K562 (cell line): ENCODE measurements around the gene MEIOB. TPM values are rescaled to one million over a fixed set of nuclear protein-coding genes. Genes with fewer than 3 reads are reported as not detected.

ENCODE experiments used
- ATAC-seq: fragments of 200-7000 bp; cut with Tn5 transposase; 3 replicates; pipeline ENCODE4 v1.9.1; 2020; ENCODE audit warnings: moderate library complexity
- BruUV-seq: library from RNA; stranded (reverse); fragments of 400-500 nt; replicated peaks from 2 replicates; lab custom pipeline; 2021; lab: Mats Ljungman, UMichigan
- CTCF ChIA-PET: fragments of 300-600 bp; formaldehyde crosslinking; extraction: SDS; loops from one replicate; lab custom pipeline; 2021; ENCODE audit warnings: low intra/inter-chr PET ratio; lab: Yijun Ruan, JAX
- POLR2A ChIA-PET: fragments of 300-600, 350-650 bp; sonication (Branson Sonifier 250); formaldehyde crosslinking; extraction: SDS; loops from one replicate; lab custom pipeline; 2021; ENCODE audit warnings: antibody characterized with exemption, inconsistent platforms; lab: Yijun Ruan, JAX
- DNase-seq, 4 experiments: peaks; one replicate each; pipeline versions ENCODE4 v3.0.0 to v3.0.0-alpha.2; 2011 to 2018; ENCODE audit warnings: low spot score in 3 of 4, mixed read lengths in 3 of 4; ENCODE audit errors: extremely low read depth in 1 of 4
- FAIRE-seq: peaks from 2 replicates; lab custom pipeline; 2011; peaks lifted over from hg19 to GRCh38; lab: Jason Lieb, UNC
- H2AFZ ChIP-seq: 2 replicates; pipeline ENCODE4 v1.6.0; 2011; ENCODE audit warnings: low read depth, low read length, control low read depth, inconsistent platforms
- H3K27ac ChIP-seq: fragments of 200-600 bp; 3 replicates; pipeline ENCODE4 v1.8.0; 2011; ENCODE audit warnings: low read depth, mild to moderate bottlenecking, control low read depth, inconsistent platforms, low read length, moderate library complexity, mixed read lengths; ENCODE audit errors: extremely low read depth
- H3K27me3 ChIP-seq, 2 experiments: fragments of 300-600 bp in 1 of 2; 2 replicates in 1 of 2; 3 replicates in 1 of 2; pipeline versions ENCODE4 v1.6.0 to v1.8.0; 2011; ENCODE audit warnings: inconsistent platforms in 2 of 2, low read length in 2 of 2, mild to moderate bottlenecking in 1 of 2, mixed read lengths in 1 of 2, moderate library complexity in 1 of 2; ENCODE audit not compliant: control insufficient read depth in 2 of 2, insufficient read depth in 2 of 2
- H3K36me3 ChIP-seq: fragments of 300-600 bp; 3 replicates; pipeline ENCODE4 v1.8.0; 2011; ENCODE audit warnings: mild to moderate bottlenecking, low read length, inconsistent platforms; ENCODE audit not compliant: control insufficient read depth, insufficient read depth
- H3K4me1 ChIP-seq, 2 experiments: fragments of 200-600 bp in 1 of 2; replicated peaks in 1 of 2; 2 replicates in 1 of 2; 3 replicates in 1 of 2; pipeline versions ENCODE4 v1.5.1 to v1.8.0; 2011; ENCODE audit warnings: inconsistent platforms in 2 of 2, low read length in 2 of 2, mild to moderate bottlenecking in 1 of 2, mixed read lengths in 1 of 2, moderate library complexity in 1 of 2; ENCODE audit not compliant: control insufficient read depth in 2 of 2, insufficient read depth in 2 of 2
- H3K4me2 ChIP-seq: 2 replicates; pipeline ENCODE4 v1.6.1; 2011; ENCODE audit warnings: low read length, control low read depth, inconsistent platforms, mixed read lengths; ENCODE audit not compliant: insufficient read depth
- H3K4me3 ChIP-seq: fragments of 200-600 bp; sonication (generic), shearing (Covaris generic); 2 replicates; pipeline ENCODE4 v1.5.1; 2016; ENCODE audit warnings: control low read depth, inconsistent platforms
- H3K79me2 ChIP-seq: fragments of 200-600 bp; 3 replicates; pipeline ENCODE4 v1.8.0; 2011; ENCODE audit warnings: low read length, inconsistent platforms; ENCODE audit not compliant: control insufficient read depth, insufficient read depth
- H3K9ac ChIP-seq, 2 experiments: 2 replicates each; pipeline versions ENCODE4 v1.6.0 to v1.6.1; 2011; ENCODE audit warnings: low read depth in 2 of 2, low read length in 2 of 2, control low read depth in 1 of 2, inconsistent platforms in 1 of 2, mild to moderate bottlenecking in 1 of 2, mixed read lengths in 1 of 2; ENCODE audit not compliant: insufficient read depth in 1 of 2
- H3K9me1 ChIP-seq: one replicate; pipeline ENCODE4 v1.6.0; 2011; ENCODE audit warnings: inconsistent platforms, mild to moderate bottlenecking, low read length, moderate library complexity; ENCODE audit not compliant: control insufficient read depth, insufficient read depth
- H3K9me3 ChIP-seq: replicated peaks from 2 replicates; pipeline ENCODE4 v1.5.1; 2011; ENCODE audit warnings: low read depth, low read length, inconsistent platforms; ENCODE audit not compliant: control insufficient read depth, insufficient read depth
- H4K20me1 ChIP-seq: replicated peaks from 2 replicates; pipeline ENCODE4 v1.6.1; 2011; ENCODE audit warnings: low read length, inconsistent platforms, mixed read lengths; ENCODE audit not compliant: control insufficient read depth, insufficient read depth
- HNRNPL ChIP-seq: fragments of 200-400 bp; formaldehyde crosslinking; IDR thresholded peaks from 2 replicates; pipeline ENCODE4 v1.6.1; 2017; ENCODE audit warnings: low read depth, mild to moderate bottlenecking, low read length
- KLF10 ChIP-seq: fragments of 250-450 bp; sonication (Bioruptor Pico); IDR thresholded peaks from 2 replicates; pipeline ENCODE4 v1.6.1; 2021; ENCODE audit warnings: matching md5 sums
- PCBP1 ChIP-seq: fragments of 200-400 bp; formaldehyde crosslinking; IDR thresholded peaks from 2 replicates; pipeline ENCODE4 v1.6.1; 2018; ENCODE audit warnings: mild to moderate bottlenecking, low read depth, low read length; ENCODE audit not compliant: poor library complexity, severe bottlenecking
- ZFP91 ChIP-seq: sonication (generic); formaldehyde crosslinking; IDR thresholded peaks from 2 replicates; pipeline ENCODE4 v1.8.0; 2022; ENCODE audit warnings: mild to moderate bottlenecking, missing genetic modification reagents
- WGBS: fragments of 100-300 bp; shearing (Covaris generic); methylation state at CpG from one replicate; pipeline ENCODE4 v1.1.6; 2016; ENCODE audit warnings: low coverage, mixed read lengths; ENCODE audit not compliant: insufficient coverage; ENCODE audit errors: missing lambda C conversion rate; 5-methylcytosine and 5-hydroxymethylcytosine counted together
- in situ Hi-C: fragments of 300-500 bp; cut with MboI; formaldehyde crosslinking; loops from 4 replicates; pipeline ENCODE4 v1.15.0; 2018; ENCODE audit warnings: inconsistent platforms, mixed read lengths
- intact Hi-C: fragments of 100-400 bp; cut with micrococcal nuclease; formaldehyde crosslinking; loops from 2 replicates; pipeline ENCODE4 v1.14.2; 2022
- polyA plus RNA-seq, 8 experiments: library from polyadenylated mRNA; depleted of rRNA in 4 of 8; stranded (reverse) in 5 of 8; unstranded in 3 of 8; fragments of >200 nt; fragmentation: Nextera tagmentation in 2 of 8; fragmentation: Illumina TruSeq in 1 of 8; extraction: Ambion mirVana in 2 of 8; extraction: Trizol in 1 of 8; gene quantifications; 2 replicates each; pipeline versions ENCODE4 v1.2.1 to v1.2.3, GENCODE V29; 2011 to 2014; ENCODE audit warnings: inconsistent platforms in 1 of 8, missing spikeins in 1 of 8
- total RNA-seq, 7 experiments: library from RNA; depleted of rRNA in 6 of 7; stranded (reverse); fragments of >200 nt in 6 of 7; fragmentation: Illumina TruSeq in 2 of 7; extraction: Trizol in 2 of 7; gene quantifications; 2 replicates each; pipeline versions ENCODE4 v1.2.1 to v1.2.3, GENCODE V29; 2011 to 2021; ENCODE audit warnings: low replicate concordance in 1 of 7

Gene MEIOB
- total and polyA plus RNA-seq, 9 of the 15 experiments (the other 6 are each of a cell fraction or from before 2014, with no cell fraction given), result 25.4 to 203 (median 97.6) TPM

- POLR2A ChIA-PET, result interaction anchor here (0.5 to 1.3 kb wide), 6 partner anchors 7 to 172 kb away, joined by 3 to 7 read pairs (median 4); partner anchors contain the start of genes NUBP2 and SPSB3
- CTCF ChIA-PET, result no interaction called here
- in situ Hi-C loops, result no loop called here
Measured at GRCh38 chr16:1791943-1792812, 79.8 kb downstream of the MEIOB start.

More at GRCh38 chr16:1791943-1792812, 79.8 kb downstream of the MEIOB start:
- H3K36me3 ChIP-seq, result peaks cover 31% of the 10 kb centered on the region; the same call in 1 of the 3 replicates
- no peak for TF ChIP-seq KLF10 (CRISPR knock-in tag)
- no peak for TF ChIP-seq ZFP91 (CRISPR knock-in tag)
- 0 out of 2 replicates have a peak, but pooled peaks have one; percentile 2 for TF ChIP-seq HNRNPL
- TF ChIP-seq PCBP1, result no peak
- peaks cover 1% of the 10 kb centered on the region; the same call in 1 of the 3 replicates for H3K79me2 ChIP-seq
- no peaks in the 10 kb centered on the region for H3K9me1 ChIP-seq
- no peak for DNase-seq
- H3K9me3 ChIP-seq, result no peaks in the 10 kb centered on the region
- no peak overlapping the region for H2AFZ ChIP-seq
- intact Hi-C loops, result no loop called here
- no peak for FAIRE-seq
- no peak overlapping the region for H3K4me2 ChIP-seq
- WGBS, result 87% methylated on average over 33 of the region's 59 CpGs
- no peaks in the 10 kb centered on the region for H4K20me1 ChIP-seq
- no peak overlapping the region for H3K27ac ChIP-seq
- no peak overlapping the region for H3K9ac ChIP-seq
- no peak; the same call in 2 of the 3 replicates for ATAC-seq
- H3K4me1 ChIP-seq, result peaks cover 0 to 62% of the 10 kb centered on the region in 2 experiments; a peak in 2 of 5 replicates
- no peak overlapping the region for H3K4me3 ChIP-seq
- H3K27me3 ChIP-seq, result no peaks in the 10 kb centered on the region
- BruUV-seq, result no TSS peak
